AG08396 (cell line): ENCODE results near the gene CDC42EP2.
A peak's percentile ranks its signal among the peaks of the same experiment; 100 is the strongest.

Source experiments
- DNase-seq: peaks from one replicate; pipeline ENCODE4 v3.0.0; 2012; ENCODE audit warnings: low spot score, mixed read lengths

Gene CDC42EP2

GRCh38 chr11:65314501-65315203 is at the start of gene CDC42EP2:
TSS of gene CDC42EP2 (plus strand) at chr11:65314866. CDS start at chr11:65320899, 6,033 bp downstream.
- peak; percentile 94 for DNase-seq

GRCh38 chr11:65266210-65266609 is 48.5 kb upstream of the CDC42EP2 start:
- no peak for DNase-seq

- peak; percentile 80 for DNase-seq
Observed at GRCh38 chr11:65274735-65275682, 39.7 kb upstream of the CDC42EP2 start.

- no peak for DNase-seq
Observed at GRCh38 chr11:65275906-65276305, 38.8 kb upstream of the CDC42EP2 start.

- no peak for DNase-seq
Observed at GRCh38 chr11:65277631-65278277, 36.9 kb upstream of the CDC42EP2 start.

- no peak for DNase-seq
Observed at GRCh38 chr11:65278356-65278755, 36.3 kb upstream of the CDC42EP2 start.

- DNase-seq: no peak
Observed at GRCh38 chr11:65279279-65279678, 35.4 kb upstream of the CDC42EP2 start.

GRCh38 chr11:65279741-65280440 is 34.8 kb upstream of the CDC42EP2 start:
- DNase-seq: no peak

- DNase-seq: no peak
Observed at GRCh38 chr11:65280646-65281045, 34.0 kb upstream of the CDC42EP2 start.

GRCh38 chr11:65286686-65287085 is 28.0 kb upstream of the CDC42EP2 start:
- DNase-seq: no peak

- DNase-seq: no peak
Observed at GRCh38 chr11:65287601-65288000, 27.1 kb upstream of the CDC42EP2 start.

GRCh38 chr11:65288706-65289536 is 25.7 kb upstream of the CDC42EP2 start:
- DNase-seq: no peak

GRCh38 chr11:65290448-65291165 is 24.1 kb upstream of the CDC42EP2 start:
- peak; percentile 86 for DNase-seq

GRCh38 chr11:65291613-65292012 is 23.1 kb upstream of the CDC42EP2 start:
- DNase-seq: peak; percentile 48

GRCh38 chr11:65292890-65293289 is 21.8 kb upstream of the CDC42EP2 start:
- DNase-seq: no peak

- DNase-seq: no peak
Observed at GRCh38 chr11:65293909-65294381, 20.7 kb upstream of the CDC42EP2 start.

GRCh38 chr11:65295001-65295400 is 19.7 kb upstream of the CDC42EP2 start:
- DNase-seq: no peak

GRCh38 chr11:65295571-65296341 is 18.9 kb upstream of the CDC42EP2 start:
- no peak for DNase-seq

- DNase-seq: no peak
Observed at GRCh38 chr11:65297026-65297672, 17.5 kb upstream of the CDC42EP2 start.
